ENCODE measurements around the gene NFIB. TPM values are rescaled to one million over a fixed set of nuclear protein-coding genes. Genes with fewer than 3 reads are reported as not detected.

The NFIB gene
- total and polyA plus RNA-seq, 2 donors (not counting 3 experiments of a cell fraction or from before 2014, with no cell fraction given), result 26.4 to 174 TPM

GRCh38 chr9:14155237-14155636 is 158.7 kb downstream of the NFIB start:
- no peaks in the 10 kb centered on the region for H3K27me3 ChIP-seq (ENCODE audit: control insufficient read depth in 2 of 2, insufficient read depth in 2 of 2, low read length in 2 of 2)
- H2AFZ ChIP-seq (ENCODE audit: low read depth, low read length), result no peak overlapping the region
- H3K79me2 ChIP-seq (ENCODE audit: control insufficient read depth, insufficient read depth, low read length), result peaks cover 56% of the 10 kb centered on the region
- peaks cover 60% of the 10 kb centered on the region for H3K4me1 ChIP-seq (ENCODE audit: control insufficient read depth, extremely low read depth, insufficient read depth, low read length)
- H3K36me3 ChIP-seq (ENCODE audit: control insufficient read depth in 2 of 2, extremely low read depth in 1 of 2, insufficient read depth in 2 of 2, low read length in 2 of 2), result peaks cover 0 to 5% of the 10 kb centered on the region in 2 experiments
- POLR2A ChIA-PET, result no interaction called here
- H3K9me3 ChIP-seq (replicated peaks; ENCODE audit: control insufficient read depth, insufficient read depth, low read length), result no peaks in the 10 kb centered on the region
- H3K9me1 ChIP-seq (replicated peaks; ENCODE audit: control insufficient read depth, extremely low read depth, insufficient read depth, low read length), result no peaks in the 10 kb centered on the region
- no peak overlapping the region for H3K4me3 ChIP-seq (replicated peaks in 1 of 3; ENCODE audit: insufficient read depth in 1 of 3, low read depth in 1 of 3, low read length in 3 of 3)
- H3K4me2 ChIP-seq (ENCODE audit: insufficient read depth, low read length), result peak overlapping the region; percentile 73
- H4K20me1 ChIP-seq (replicated peaks; ENCODE audit: control insufficient read depth, extremely low read depth, insufficient read depth, low read length), result no peaks in the 10 kb centered on the region
- BruUV-seq (replicated peaks), result no TSS peak
- intact Hi-C loops (cut with micrococcal nuclease) (loop anchor here (1.0 to 10.0 kb wide), 7 partner anchors 38 to 161 kb away; no protein-coding TSS in a partner anchor), dilution Hi-C loops (cut with MboI; ENCODE audit: extremely low pct_ligation_motif_present, low sequenced_read_pairs) (no loop called here)
- DNase-seq (ENCODE audit: low read depth, low spot score) (peak; percentile 92), FAIRE-seq (peak; percentile 72)
- no peak for TF ChIP-seq CTCF (IDR thresholded peaks at IDR 0.05; ENCODE audit: extremely low read depth in 1 of 2, insufficient read depth in 1 of 2, low read depth in 1 of 2, low read length in 2 of 2)
- no peak for TF ChIP-seq MYC (IDR thresholded peaks at IDR 0.05; ENCODE audit: low read depth, low read length)
- peak; percentile 93 for TF ChIP-seq GATA2 (IDR thresholded peaks at IDR 0.05; ENCODE audit: insufficient read depth, insufficient read length, low read depth, low read length)
- no peak for TF ChIP-seq MAX (IDR thresholded peaks at IDR 0.05; ENCODE audit: insufficient read depth, insufficient read length)
- peak; percentile 83 for TF ChIP-seq POLR2A (IDR thresholded peaks at IDR 0.05; ENCODE audit: low read depth, low read length)
- no peak for TF ChIP-seq EZH2 (IDR thresholded peaks at IDR 0.05; ENCODE audit: borderline replicate concordance, low read depth, low read length, severe bottlenecking)
- peak; percentile 84 for TF ChIP-seq JUN (IDR thresholded peaks at IDR 0.05; ENCODE audit: borderline replicate concordance, insufficient read depth, insufficient read length, low read depth)
- peak; percentile 82 for TF ChIP-seq POLR2AphosphoS5 (IDR thresholded peaks at IDR 0.05; ENCODE audit: insufficient read depth, low read depth, low read length)
- peak; percentile 73 for TF ChIP-seq FOS (IDR thresholded peaks at IDR 0.05; ENCODE audit: borderline replicate concordance, insufficient read depth, low read length)
- CTCF ChIA-PET, result no interaction called here
- H3K9ac ChIP-seq (replicated peaks; ENCODE audit: extremely low read depth, insufficient read depth, low read length), result peak overlapping the region; percentile 55
- H3K27ac ChIP-seq (ENCODE audit: insufficient read depth, low read depth, low read length), result peak overlapping the region; percentile 77

All from endothelial cell of umbilical vein (primary cell).